Inferior parietal cortex (tissue), 1 donor: ENCODE data around the gene DNAAF3.

Experiments
- DNase-seq: peaks from one replicate; pipeline ENCODE4 v3.0.0-alpha.2; 2016; ENCODE audit errors: extremely low spot score

DNAAF3 gene

GRCh38 chr19:55153652-55154264, 12.7 kb downstream of the DNAAF3 start:
- no peak for DNase-seq

DNA sequence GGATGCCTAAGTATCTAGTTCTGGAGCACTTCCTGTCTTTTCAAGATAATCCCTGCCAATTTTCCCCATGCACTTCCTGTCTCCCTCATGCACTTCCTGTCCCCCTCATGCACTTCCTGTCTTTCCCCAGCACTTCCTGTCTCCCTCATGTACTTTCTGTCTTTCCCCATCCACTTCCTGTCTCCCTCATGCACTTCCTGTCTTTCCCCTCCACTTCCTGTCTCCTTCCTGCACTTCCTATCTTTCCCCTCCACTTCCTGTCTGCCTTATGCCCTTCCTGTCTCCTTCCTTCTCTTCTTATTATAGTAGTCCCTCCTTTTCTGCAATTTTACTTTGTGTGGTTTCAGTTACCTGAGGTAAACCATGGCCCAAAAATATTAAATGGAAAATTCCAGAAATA, 14.4 kb downstream of the DNAAF3 start:
- DNase-seq: no peak

GRCh38 chr19:55149078-55150003, 17.1 kb downstream of the DNAAF3 start, which contains the start of gene TNNT1:
Gene TNNT1, minus strand, starts transcription at chr19:55149206. Its CDS starts 2,049 bp downstream, at chr19:55147157.
- no peak for DNase-seq

GRCh38 chr19:55147545-55148251, 18.7 kb downstream of the DNAAF3 start:
- DNase-seq: no peak

GRCh38 chr19:55146705-55147273, 19.6 kb downstream of the DNAAF3 start:
- peak; percentile 20 for DNase-seq

DNA sequence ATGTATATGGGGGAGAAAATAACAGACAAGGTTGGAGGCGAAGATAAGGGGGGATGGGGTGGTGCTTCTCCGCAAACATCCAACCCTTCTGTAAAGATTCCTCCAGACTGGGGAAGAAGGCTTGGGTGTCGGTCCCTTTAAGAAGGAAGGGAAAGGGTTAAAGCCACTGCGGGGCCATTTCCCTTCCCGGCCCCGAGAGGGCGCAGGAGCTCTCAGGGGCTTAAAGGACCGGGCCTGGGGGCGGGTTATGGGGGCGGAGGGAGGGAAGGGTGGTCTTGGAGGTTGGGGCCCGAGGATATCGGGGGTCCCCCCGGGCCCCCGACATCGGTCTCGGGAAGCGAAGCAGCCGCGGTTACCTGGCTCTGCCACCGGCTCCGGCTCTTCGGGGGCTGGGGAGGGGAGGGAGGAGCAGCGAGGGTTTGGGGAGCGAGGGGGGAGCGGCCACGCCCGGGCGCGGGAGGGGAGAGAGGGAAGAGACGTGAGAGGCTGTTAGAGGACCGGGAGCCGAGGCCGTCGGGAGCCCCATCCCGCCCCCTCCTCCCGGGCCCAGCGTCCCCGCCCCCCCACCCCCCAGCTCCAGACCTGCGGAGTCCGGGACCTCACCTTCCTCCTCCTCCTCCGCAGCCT, 20.2 kb downstream of the DNAAF3 start:
- DNase-seq: no peak

DNA sequence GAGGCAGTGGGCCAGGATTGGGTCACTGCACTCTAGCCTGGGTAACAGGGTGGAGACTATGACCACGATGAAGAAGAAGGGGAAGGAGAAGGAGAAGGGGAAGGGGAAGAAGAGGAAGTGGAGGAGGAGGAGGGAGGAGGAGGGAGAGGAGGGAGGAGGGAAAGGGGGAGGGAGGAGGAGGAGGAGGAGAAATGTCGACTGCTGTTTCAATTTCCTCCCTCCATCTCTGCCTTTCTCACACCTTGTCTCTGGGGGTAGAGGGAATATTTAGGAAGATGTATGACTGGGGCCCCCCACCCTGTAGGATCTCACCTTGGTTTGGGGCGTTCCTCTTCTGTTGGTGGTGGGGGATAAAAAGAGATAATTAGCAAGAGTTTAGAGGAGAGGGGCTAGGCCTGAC, 21.2 kb downstream of the DNAAF3 start:
- DNase-seq: no peak

DNA sequence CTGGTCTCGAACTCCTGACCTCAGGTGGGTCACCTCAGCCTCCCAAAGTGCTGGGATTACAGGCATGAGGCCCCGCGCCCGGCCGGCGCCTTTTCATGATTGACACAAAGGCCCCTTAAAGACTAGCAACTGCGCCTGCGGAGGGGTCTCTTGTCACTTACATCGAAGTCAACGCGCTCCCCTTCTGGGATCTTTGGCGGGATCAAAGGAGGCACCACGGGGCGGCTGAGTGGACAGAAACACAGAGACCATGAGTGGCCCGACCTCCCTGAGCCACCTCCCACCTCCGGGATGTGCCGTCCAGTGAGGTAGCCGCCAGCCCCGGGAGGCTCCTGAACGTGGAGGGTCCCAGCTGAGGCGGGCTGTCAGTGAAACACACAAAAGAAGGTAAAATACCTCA, 24.7 kb downstream of the DNAAF3 start:
- no peak for DNase-seq

DNA sequence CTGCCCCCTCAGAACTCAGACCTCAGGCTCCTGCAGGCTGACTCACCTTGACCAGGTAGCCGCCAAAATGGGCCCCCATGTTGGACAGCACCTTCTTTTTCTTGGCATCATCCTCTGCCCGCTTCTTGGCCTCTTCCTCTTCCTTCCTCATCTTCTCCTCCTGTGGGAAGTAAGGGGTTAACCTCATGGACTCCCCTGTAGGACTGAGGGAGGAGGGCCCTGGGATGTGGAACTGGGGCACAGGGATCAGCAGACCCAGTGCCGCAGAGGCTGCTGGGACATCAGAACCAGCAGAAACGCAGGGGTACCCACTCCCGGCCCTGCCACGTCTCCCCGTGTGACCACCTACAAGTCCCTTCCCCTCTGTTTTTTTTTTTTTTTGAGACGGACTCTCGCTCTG, 28.5 kb downstream of the DNAAF3 start:
- no peak for DNase-seq

DNA sequence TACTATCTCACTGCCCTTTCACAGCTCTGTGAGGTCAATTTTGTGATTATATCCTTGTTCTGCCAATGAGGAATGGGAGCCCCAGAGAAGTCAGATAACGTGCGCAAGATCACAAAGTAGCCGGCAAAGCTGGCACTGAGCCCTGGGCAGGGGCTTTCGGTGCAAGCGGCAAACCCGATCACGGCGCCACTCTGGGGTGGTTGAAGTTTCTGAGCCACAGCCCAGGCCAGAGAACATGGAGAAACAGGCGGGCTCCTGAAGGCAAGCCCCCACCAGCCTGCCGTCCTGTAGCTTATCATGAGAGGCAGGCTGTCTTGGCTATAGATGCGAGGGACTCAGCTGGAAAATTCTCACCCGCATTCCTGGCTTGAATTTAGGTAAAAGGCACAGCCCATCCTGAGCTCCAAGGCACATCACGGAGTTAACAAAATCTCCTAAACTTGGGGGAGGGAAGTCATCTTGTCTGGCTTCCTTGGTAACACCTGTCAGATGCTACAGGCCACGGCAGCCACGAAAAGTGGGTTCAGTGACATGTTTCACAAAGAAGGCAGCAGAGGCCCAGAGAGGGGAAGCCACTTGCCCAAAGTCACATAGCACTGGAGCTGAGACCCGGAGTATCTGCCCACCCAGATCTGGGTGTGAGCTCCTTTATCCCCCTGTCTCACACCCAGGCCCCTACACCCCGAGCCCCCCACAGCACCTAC, 29.9 kb downstream of the DNAAF3 start:
- DNase-seq: no peak

- no peak for DNase-seq
These were observed 31.7 kb downstream of the DNAAF3 start for GRCh38 chr19:55134736-55135135.

- no peak for DNase-seq
These were observed 32.6 kb downstream of the DNAAF3 start for GRCh38 chr19:55133639-55134444.

DNA sequence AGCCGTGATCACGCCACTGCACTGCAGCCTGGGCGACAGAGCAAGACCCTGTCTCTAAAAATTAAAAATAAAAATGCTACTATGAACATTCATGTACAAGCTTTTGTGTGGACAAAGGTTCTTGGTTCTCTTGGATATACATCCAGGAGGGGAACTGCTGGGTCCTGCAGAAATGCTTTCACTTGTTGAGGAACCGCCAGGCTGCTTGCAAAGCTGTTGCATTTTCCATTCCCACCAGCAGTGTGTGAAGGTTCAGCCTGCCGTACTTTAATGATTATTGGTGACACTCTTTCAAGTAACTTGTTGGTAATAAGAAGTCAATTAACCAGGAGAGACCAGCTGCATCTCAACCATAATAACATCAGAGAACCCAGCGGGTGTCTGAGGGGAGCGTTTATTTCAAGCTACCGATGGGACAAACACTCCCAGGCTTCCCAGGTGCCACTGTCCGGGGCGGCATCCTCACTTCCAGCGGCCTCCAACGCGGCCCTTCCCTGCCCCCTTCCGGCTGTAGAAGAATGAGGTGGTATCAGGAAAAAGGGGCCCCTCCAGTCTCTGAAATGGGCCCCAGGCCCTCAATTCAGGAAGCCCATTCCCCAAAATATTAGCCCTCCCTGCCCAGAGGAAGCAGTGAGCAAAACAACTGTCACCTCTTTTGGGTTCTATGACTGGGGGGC, 33.8 kb downstream of the DNAAF3 start:
- DNase-seq: no peak

GRCh38 chr19:55131421-55131820, 35.0 kb downstream of the DNAAF3 start:
- DNase-seq: no peak

GRCh38 chr19:55119053-55119452, 47.4 kb downstream of the DNAAF3 start:
- DNase-seq: no peak

GRCh38 chr19:55118401-55118991, 47.9 kb downstream of the DNAAF3 start:
- DNase-seq: peak; percentile 79

GRCh38 chr19:55117663-55118391, 48.6 kb downstream of the DNAAF3 start:
- DNase-seq: peak; percentile 99

- DNase-seq: no peak
These were observed 49.4 kb downstream of the DNAAF3 start, which contains the start of gene PPP1R12C for GRCh38 chr19:55116859-55117662. Gene PPP1R12C, minus strand, starts transcription at chr19:55117637. Its CDS starts 94 bp downstream, at chr19:55117543.
